HL-60 (cell line): Measurements from ENCODE around the gene DNAAF3.

Experiments
- CTCF ChIP-seq: IDR thresholded peaks from one replicate; pipeline ENCODE4 v1.5.1; 2011; ENCODE audit warnings: low read length, control low read depth, inconsistent platforms; ENCODE audit not compliant: insufficient read depth
- POLR2AphosphoS5 ChIP-seq: IDR thresholded peaks from 2 replicates; pipeline ENCODE4 v1.6.1; 2012; ENCODE audit warnings: low read depth
- REST ChIP-seq: IDR thresholded peaks from 2 replicates; pipeline ENCODE4 v1.6.1; 2012; ENCODE audit warnings: low read depth; ENCODE audit not compliant: insufficient replicate concordance

GRCh38 chr19:55173186-55173713, 6.8 kb upstream of the DNAAF3 start:
- TF ChIP-seq CTCF (no peak), POLR2AphosphoS5 (no peak), REST (no peak)
